ENCODE results near the gene SLC5A8. TPM values are rescaled to one million over a fixed set of nuclear protein-coding genes. Genes with fewer than 3 reads are reported as not detected.

Gene SLC5A8
- total RNA-seq, 1 experiment from 2014 or later: not detected

DNA sequence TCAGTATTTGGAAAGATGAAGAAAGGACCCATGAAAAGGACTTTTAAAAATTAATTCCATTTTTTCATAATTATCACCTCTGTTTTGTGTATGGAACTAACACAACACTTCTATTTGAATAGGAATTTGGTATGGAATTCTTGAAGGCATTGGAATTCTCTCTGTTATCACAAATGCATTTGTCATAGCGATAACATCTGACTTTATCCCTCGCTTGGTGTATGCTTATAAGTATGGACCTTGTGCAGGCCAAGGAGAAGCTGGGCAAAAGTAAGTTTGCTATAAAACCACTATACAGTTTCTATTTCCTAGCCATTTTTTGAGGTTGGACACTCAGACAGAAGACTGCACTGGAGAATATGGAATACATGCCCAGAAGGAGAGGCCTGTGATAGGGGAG lies 98.6 kb downstream of the SLC5A8 start:
- POLR2A ChIA-PET (ENCODE audit: low non-redundant PET): no interaction called here
- H3K4me3 ChIP-seq (ENCODE audit: low read depth, low read length, poor library complexity, severe bottlenecking): no peak overlapping the region
- no peak for DNase-seq (ENCODE audit: low spot score)
- intact Hi-C loops (cut with micrococcal nuclease; ENCODE audit: unreplicated experiment): no loop called here
- no peak overlapping the region for H3K27ac ChIP-seq (ENCODE audit: low read depth, low read length, poor library complexity, severe bottlenecking)
- no peaks in the 10 kb centered on the region for H3K9me3 ChIP-seq (ENCODE audit: low read depth, low read length, poor library complexity, severe bottlenecking)
- no TSS peak for BruUV-seq (replicated peaks)
- TF ChIP-seq, protein P1, sequence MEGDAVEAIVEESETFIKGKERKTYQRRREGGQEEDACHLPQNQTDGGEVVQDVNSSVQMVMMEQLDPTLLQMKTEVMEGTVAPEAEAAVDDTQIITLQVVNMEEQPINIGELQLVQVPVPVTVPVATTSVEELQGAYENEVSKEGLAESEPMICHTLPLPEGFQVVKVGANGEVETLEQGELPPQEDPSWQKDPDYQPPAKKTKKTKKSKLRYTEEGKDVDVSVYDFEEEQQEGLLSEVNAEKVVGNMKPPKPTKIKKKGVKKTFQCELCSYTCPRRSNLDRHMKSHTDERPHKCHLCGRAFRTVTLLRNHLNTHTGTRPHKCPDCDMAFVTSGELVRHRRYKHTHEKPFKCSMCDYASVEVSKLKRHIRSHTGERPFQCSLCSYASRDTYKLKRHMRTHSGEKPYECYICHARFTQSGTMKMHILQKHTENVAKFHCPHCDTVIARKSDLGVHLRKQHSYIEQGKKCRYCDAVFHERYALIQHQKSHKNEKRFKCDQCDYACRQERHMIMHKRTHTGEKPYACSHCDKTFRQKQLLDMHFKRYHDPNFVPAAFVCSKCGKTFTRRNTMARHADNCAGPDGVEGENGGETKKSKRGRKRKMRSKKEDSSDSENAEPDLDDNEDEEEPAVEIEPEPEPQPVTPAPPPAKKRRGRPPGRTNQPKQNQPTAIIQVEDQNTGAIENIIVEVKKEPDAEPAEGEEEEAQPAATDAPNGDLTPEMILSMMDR (conservative IDR thresholded peaks at IDR 0.05; ENCODE audit: low read depth, low read length): no peak
- no peak for TF ChIP-seq EZH2 (IDR thresholded peaks at IDR 0.05; ENCODE audit: borderline replicate concordance, low read depth, low read length, poor library complexity, severe bottlenecking)
- CTCF ChIA-PET: no interaction called here
- H3K4me1 ChIP-seq (ENCODE audit: insufficient read depth, low read length, poor library complexity, severe bottlenecking): no peaks in the 10 kb centered on the region
- H3K36me3 ChIP-seq (ENCODE audit: insufficient read depth, low read length, poor library complexity, severe bottlenecking): no peaks in the 10 kb centered on the region
- no peaks in the 10 kb centered on the region for H3K27me3 ChIP-seq (replicated peaks; ENCODE audit: insufficient read depth, low read depth, low read length, poor library complexity)

GRCh38 chr12:101110866-101111265 lies 99.2 kb downstream of the SLC5A8 start:
- Histone ChIP-seq H3K27me3 (replicated peaks; ENCODE audit: insufficient read depth, low read depth, low read length, poor library complexity) (no peaks in the 10 kb centered on the region), H3K9me3 (ENCODE audit: low read depth, low read length, poor library complexity, severe bottlenecking) (no peaks in the 10 kb centered on the region), H3K36me3 (ENCODE audit: insufficient read depth, low read length, poor library complexity, severe bottlenecking) (no peaks in the 10 kb centered on the region), H3K4me1 (ENCODE audit: insufficient read depth, low read length, poor library complexity, severe bottlenecking) (no peaks in the 10 kb centered on the region), H3K27ac (ENCODE audit: low read depth, low read length, poor library complexity, severe bottlenecking) (no peak overlapping the region), H3K4me3 (ENCODE audit: low read depth, low read length, poor library complexity, severe bottlenecking) (no peak overlapping the region)
- no TSS peak for BruUV-seq (replicated peaks)
- ChIA-PET CTCF (no interaction called here), POLR2A (ENCODE audit: low non-redundant PET) (no interaction called here)
- no peak for DNase-seq (ENCODE audit: low spot score)
- intact Hi-C loops (cut with micrococcal nuclease; ENCODE audit: unreplicated experiment): no loop called here
- no peak for TF ChIP-seq EZH2 (IDR thresholded peaks at IDR 0.05; ENCODE audit: borderline replicate concordance, low read depth, low read length, poor library complexity, severe bottlenecking)
- TF ChIP-seq, protein P1 (conservative IDR thresholded peaks at IDR 0.05; ENCODE audit: low read depth, low read length): no peak

DNA sequence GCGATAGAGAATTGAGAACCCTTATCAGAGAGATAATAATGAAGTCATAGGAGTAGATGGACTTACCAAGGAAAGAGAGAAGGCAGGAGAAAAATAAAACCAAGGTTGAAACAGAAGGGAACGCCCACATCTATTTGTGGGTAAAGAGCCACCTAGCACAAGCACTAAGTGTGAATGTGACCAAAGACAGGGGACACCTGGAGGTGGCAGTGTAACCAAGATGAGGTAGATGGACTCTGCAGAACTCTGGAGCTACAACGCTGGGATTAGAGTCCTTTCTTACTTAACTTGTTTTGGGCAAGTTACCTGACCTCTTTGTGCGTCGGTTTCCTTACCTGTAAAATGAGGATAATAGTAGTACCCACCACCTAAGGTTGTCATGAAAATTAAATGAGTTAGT lies 101.9 kb downstream of the SLC5A8 start:
- H3K27me3 ChIP-seq (replicated peaks; ENCODE audit: insufficient read depth, low read depth, low read length, poor library complexity): no peaks in the 10 kb centered on the region
- POLR2A ChIA-PET (ENCODE audit: low non-redundant PET): no interaction called here
- no TSS peak for BruUV-seq (replicated peaks)
- no peak overlapping the region for H3K27ac ChIP-seq (ENCODE audit: low read depth, low read length, poor library complexity, severe bottlenecking)
- no peak overlapping the region for H3K4me3 ChIP-seq (ENCODE audit: low read depth, low read length, poor library complexity, severe bottlenecking)
- TF ChIP-seq, protein P1 (conservative IDR thresholded peaks at IDR 0.05; ENCODE audit: low read depth, low read length): 0 out of 2 replicates have a peak, but pooled peaks have one; percentile 16
- no peak for TF ChIP-seq EZH2 (IDR thresholded peaks at IDR 0.05; ENCODE audit: borderline replicate concordance, low read depth, low read length, poor library complexity, severe bottlenecking)
- no peaks in the 10 kb centered on the region for H3K4me1 ChIP-seq (ENCODE audit: insufficient read depth, low read length, poor library complexity, severe bottlenecking)
- CTCF ChIA-PET: no interaction called here
- H3K36me3 ChIP-seq (ENCODE audit: insufficient read depth, low read length, poor library complexity, severe bottlenecking): no peaks in the 10 kb centered on the region
- H3K9me3 ChIP-seq (ENCODE audit: low read depth, low read length, poor library complexity, severe bottlenecking): no peaks in the 10 kb centered on the region
- DNase-seq (ENCODE audit: low spot score): no peak
- intact Hi-C loops (cut with micrococcal nuclease; ENCODE audit: unreplicated experiment): no loop called here
